ENCODE data around the gene ACE. TPM values are rescaled to one million over a fixed set of nuclear protein-coding genes. Genes with fewer than 3 reads are reported as not detected.

The ACE gene
- total and polyA plus RNA-seq, 4 donors: 1.1 to 6.9 (median 2.4) TPM

DNA sequence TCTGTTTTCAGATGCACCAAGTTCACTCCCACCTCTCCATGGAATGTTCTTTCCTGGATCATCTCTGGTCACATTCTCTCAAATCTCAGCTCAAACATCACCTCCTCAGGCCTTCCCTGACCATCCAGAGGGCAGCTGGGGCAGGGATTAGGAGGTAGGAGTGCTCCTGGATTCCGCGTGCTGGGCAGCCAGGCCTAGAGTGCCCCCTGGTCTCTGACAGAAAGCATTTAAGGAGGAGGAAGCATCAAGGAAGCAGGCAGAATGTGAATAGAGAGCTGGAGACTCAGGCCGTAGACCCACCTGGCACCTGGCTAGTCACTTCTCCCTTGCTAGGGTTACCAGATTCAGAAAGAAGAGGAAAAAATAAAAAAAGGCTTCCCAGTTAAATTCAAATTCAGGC lies 28.2 kb upstream of the ACE start:
- H3K27ac ChIP-seq (ENCODE audit: low read depth in 1 of 2, low read length in 2 of 2): no peak overlapping the region
- peaks cover 7 to 16% (median 9%) of the 10 kb centered on the region in 4 donors for H3K4me1 ChIP-seq (ENCODE audit: control insufficient read depth in 4 of 4, insufficient read depth in 4 of 4, low read length in 3 of 4)
- no peak for DNase-seq (ENCODE audit: low spot score)
- H3K9ac ChIP-seq (ENCODE audit: low read depth in 1 of 2, low read length in 2 of 2): no peak overlapping the region
- no peaks in the 10 kb centered on the region for H3K27me3 ChIP-seq (ENCODE audit: control insufficient read depth in 4 of 4, insufficient read depth in 4 of 4, low read length in 3 of 4)
- no peak overlapping the region for H3K4me3 ChIP-seq (ENCODE audit: low read depth in 1 of 3, low read length in 3 of 3)
- 87% methylated on average over 3 of the region's 3 CpGs for WGBS
- TF ChIP-seq, protein P1, sequence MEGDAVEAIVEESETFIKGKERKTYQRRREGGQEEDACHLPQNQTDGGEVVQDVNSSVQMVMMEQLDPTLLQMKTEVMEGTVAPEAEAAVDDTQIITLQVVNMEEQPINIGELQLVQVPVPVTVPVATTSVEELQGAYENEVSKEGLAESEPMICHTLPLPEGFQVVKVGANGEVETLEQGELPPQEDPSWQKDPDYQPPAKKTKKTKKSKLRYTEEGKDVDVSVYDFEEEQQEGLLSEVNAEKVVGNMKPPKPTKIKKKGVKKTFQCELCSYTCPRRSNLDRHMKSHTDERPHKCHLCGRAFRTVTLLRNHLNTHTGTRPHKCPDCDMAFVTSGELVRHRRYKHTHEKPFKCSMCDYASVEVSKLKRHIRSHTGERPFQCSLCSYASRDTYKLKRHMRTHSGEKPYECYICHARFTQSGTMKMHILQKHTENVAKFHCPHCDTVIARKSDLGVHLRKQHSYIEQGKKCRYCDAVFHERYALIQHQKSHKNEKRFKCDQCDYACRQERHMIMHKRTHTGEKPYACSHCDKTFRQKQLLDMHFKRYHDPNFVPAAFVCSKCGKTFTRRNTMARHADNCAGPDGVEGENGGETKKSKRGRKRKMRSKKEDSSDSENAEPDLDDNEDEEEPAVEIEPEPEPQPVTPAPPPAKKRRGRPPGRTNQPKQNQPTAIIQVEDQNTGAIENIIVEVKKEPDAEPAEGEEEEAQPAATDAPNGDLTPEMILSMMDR (IDR thresholded peaks at IDR 0.05; ENCODE audit: low read depth, low read length, missing input control): no peak
- TF ChIP-seq HNF4G (IDR thresholded peaks at IDR 0.05) (no peak), EGR1 (IDR thresholded peaks at IDR 0.05; ENCODE audit: low read depth in 2 of 2) (no peak), RAD21 (IDR thresholded peaks at IDR 0.05) (no peak), SP1 (IDR thresholded peaks at IDR 0.05) (no peak), YY1 (IDR thresholded peaks at IDR 0.05) (no peak), TAF1 (conservative IDR thresholded peaks at IDR 0.05) (no peak), FOXA1 (IDR thresholded peaks at IDR 0.05) (no peak), HNF4A (conservative IDR thresholded peaks at IDR 0.05) (no peak), JUND (IDR thresholded peaks at IDR 0.05) (no peak), FOXA2 (IDR thresholded peaks at IDR 0.05) (no peak), NR2F2 (IDR thresholded peaks at IDR 0.05) (no peak), RXRA (IDR thresholded peaks at IDR 0.05) (no peak), GABPA (IDR thresholded peaks at IDR 0.05 in 1 of 2, conservative IDR thresholded peaks at IDR 0.05 in 1 of 2) (no peak)
- TF ChIP-seq, protein P2, sequence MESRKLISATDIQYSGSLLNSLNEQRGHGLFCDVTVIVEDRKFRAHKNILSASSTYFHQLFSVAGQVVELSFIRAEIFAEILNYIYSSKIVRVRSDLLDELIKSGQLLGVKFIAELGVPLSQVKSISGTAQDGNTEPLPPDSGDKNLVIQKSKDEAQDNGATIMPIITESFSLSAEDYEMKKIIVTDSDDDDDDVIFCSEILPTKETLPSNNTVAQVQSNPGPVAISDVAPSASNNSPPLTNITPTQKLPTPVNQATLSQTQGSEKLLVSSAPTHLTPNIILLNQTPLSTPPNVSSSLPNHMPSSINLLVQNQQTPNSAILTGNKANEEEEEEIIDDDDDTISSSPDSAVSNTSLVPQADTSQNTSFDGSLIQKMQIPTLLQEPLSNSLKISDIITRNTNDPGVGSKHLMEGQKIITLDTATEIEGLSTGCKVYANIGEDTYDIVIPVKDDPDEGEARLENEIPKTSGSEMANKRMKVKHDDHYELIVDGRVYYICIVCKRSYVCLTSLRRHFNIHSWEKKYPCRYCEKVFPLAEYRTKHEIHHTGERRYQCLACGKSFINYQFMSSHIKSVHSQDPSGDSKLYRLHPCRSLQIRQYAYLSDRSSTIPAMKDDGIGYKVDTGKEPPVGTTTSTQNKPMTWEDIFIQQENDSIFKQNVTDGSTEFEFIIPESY (IDR thresholded peaks at IDR 0.05): no peak
- TF ChIP-seq, protein P3, sequence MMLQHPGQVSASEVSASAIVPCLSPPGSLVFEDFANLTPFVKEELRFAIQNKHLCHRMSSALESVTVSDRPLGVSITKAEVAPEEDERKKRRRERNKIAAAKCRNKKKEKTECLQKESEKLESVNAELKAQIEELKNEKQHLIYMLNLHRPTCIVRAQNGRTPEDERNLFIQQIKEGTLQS (IDR thresholded peaks at IDR 0.05): no peak
- TF ChIP-seq, protein P4, sequence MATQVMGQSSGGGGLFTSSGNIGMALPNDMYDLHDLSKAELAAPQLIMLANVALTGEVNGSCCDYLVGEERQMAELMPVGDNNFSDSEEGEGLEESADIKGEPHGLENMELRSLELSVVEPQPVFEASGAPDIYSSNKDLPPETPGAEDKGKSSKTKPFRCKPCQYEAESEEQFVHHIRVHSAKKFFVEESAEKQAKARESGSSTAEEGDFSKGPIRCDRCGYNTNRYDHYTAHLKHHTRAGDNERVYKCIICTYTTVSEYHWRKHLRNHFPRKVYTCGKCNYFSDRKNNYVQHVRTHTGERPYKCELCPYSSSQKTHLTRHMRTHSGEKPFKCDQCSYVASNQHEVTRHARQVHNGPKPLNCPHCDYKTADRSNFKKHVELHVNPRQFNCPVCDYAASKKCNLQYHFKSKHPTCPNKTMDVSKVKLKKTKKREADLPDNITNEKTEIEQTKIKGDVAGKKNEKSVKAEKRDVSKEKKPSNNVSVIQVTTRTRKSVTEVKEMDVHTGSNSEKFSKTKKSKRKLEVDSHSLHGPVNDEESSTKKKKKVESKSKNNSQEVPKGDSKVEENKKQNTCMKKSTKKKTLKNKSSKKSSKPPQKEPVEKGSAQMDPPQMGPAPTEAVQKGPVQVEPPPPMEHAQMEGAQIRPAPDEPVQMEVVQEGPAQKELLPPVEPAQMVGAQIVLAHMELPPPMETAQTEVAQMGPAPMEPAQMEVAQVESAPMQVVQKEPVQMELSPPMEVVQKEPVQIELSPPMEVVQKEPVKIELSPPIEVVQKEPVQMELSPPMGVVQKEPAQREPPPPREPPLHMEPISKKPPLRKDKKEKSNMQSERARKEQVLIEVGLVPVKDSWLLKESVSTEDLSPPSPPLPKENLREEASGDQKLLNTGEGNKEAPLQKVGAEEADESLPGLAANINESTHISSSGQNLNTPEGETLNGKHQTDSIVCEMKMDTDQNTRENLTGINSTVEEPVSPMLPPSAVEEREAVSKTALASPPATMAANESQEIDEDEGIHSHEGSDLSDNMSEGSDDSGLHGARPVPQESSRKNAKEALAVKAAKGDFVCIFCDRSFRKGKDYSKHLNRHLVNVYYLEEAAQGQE (IDR thresholded peaks at IDR 0.05): no peak
- TF ChIP-seq, protein P5, sequence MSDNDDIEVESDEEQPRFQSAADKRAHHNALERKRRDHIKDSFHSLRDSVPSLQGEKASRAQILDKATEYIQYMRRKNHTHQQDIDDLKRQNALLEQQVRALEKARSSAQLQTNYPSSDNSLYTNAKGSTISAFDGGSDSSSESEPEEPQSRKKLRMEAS (IDR thresholded peaks at IDR 0.05): no peak
- no peaks in the 10 kb centered on the region for H3K9me3 ChIP-seq (ENCODE audit: control insufficient read depth in 4 of 4, low read length in 3 of 4)
- H3K36me3 ChIP-seq (ENCODE audit: control insufficient read depth in 4 of 4, insufficient read depth in 3 of 4, low read depth in 1 of 4, low read length in 3 of 4): no peaks in the 10 kb centered on the region
